Neural progenitor cell (in vitro differentiated cells): ENCODE measurements around the gene OR4F15.
"Not testable (repeated sequence)": the region's sequence is repeated elsewhere in the genome, so short reads cannot be mapped to it uniquely, and the experiment has no call there.

Experiments
- EZH2 ChIP-seq: fragments of 200-600 bp; sonication (generic); IDR thresholded peaks from 2 replicates; pipeline ENCODE4 v1.6.1; 2017; ENCODE audit warnings: antibody characterized with exemption, mild to moderate bottlenecking, moderate library complexity
- EZH2phosphoT487 ChIP-seq: fragments of 200-600 bp; sonication (generic); IDR thresholded peaks from 2 replicates; pipeline ENCODE4 v1.6.1; 2017; ENCODE audit warnings: antibody characterized with exemption
- TF ChIP-seq, protein P1 (sequence below): fragments of 200-600 bp; sonication (generic); IDR thresholded peaks from 2 replicates; pipeline ENCODE4 v1.5.1; 2017; ENCODE audit warnings: antibody characterized with exemption, mild to moderate bottlenecking

DNA sequence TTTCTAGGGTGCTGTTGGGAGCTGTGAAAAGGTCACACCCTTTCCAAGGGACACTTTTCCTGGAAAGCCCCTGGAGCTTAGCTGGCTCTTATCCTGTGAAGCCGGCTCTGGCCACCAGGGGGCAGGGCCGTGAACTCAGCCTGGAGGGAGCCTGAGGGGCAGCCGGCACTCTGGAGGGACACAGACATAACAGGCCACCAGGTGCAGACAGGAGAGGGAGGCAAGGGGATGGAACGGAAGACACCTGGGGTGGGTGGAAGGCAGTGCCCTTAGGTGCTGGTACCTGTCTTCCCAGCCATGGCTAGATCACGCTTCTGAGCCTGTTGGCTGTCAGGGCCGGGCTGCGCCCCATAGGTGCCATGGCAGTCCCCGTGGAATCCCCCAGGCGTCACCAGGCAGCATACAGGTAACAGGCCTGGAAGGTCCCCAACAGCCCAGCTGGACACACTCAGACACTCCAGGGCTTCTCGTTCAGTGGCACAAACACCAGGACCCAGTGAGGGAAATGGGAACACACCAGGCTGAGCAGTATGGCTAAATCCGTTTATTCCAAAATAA is 44.8 kb upstream of the OR4F15 start:
- TF ChIP-seq, protein P1, sequence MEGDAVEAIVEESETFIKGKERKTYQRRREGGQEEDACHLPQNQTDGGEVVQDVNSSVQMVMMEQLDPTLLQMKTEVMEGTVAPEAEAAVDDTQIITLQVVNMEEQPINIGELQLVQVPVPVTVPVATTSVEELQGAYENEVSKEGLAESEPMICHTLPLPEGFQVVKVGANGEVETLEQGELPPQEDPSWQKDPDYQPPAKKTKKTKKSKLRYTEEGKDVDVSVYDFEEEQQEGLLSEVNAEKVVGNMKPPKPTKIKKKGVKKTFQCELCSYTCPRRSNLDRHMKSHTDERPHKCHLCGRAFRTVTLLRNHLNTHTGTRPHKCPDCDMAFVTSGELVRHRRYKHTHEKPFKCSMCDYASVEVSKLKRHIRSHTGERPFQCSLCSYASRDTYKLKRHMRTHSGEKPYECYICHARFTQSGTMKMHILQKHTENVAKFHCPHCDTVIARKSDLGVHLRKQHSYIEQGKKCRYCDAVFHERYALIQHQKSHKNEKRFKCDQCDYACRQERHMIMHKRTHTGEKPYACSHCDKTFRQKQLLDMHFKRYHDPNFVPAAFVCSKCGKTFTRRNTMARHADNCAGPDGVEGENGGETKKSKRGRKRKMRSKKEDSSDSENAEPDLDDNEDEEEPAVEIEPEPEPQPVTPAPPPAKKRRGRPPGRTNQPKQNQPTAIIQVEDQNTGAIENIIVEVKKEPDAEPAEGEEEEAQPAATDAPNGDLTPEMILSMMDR = not testable (repeated sequence)
- TF ChIP-seq EZH2phosphoT487, EZH2: not testable (repeated sequence)
